Astrocyte of the cerebellum (primary cell): ENCODE results near the gene KHK.

ENCODE experiments used
- DNase-seq: peaks from one replicate; pipeline ENCODE4 v3.0.0-alpha.2; 2011; ENCODE audit warnings: low read depth
- H3K4me3 ChIP-seq: 2 replicates; pipeline ENCODE4 v1.5.1; 2011; ENCODE audit warnings: mild to moderate bottlenecking, low read depth, low read length, moderate library complexity
- CTCF ChIP-seq: IDR thresholded peaks from 2 replicates; pipeline ENCODE4 v1.5.1; 2012; ENCODE audit warnings: low read length, low read depth, moderate library complexity, mild to moderate bottlenecking; ENCODE audit errors: missing control alignments
- in situ Hi-C: cut with HindIII; loops from 2 replicates; pipeline ENCODE4 v1.10.0; 2017; ENCODE audit warnings: low sequenced_read_pairs

The KHK gene

GRCh38 chr2:27091746-27092695 is 5.4 kb downstream of the KHK start:
- TF ChIP-seq CTCF = no peak
- in situ Hi-C loops = no loop called here
- no peak overlapping the region for H3K4me3 ChIP-seq
- no peak for DNase-seq

- no peak overlapping the region for H3K4me3 ChIP-seq
- in situ Hi-C loops = no loop called here
- DNase-seq = no peak
- TF ChIP-seq CTCF = no peak
These were observed 6.3 kb downstream of the KHK start for GRCh38 chr2:27092696-27093429.

- no peak for TF ChIP-seq CTCF
- no peak overlapping the region for H3K4me3 ChIP-seq
- no peak for DNase-seq
- in situ Hi-C loops = no loop called here
These were observed 7.1 kb downstream of the KHK start for GRCh38 chr2:27093430-27094352.

GRCh38 chr2:27094353-27094984 is 7.9 kb downstream of the KHK start:
- no peak for DNase-seq
- in situ Hi-C loops = no loop called here
- no peak for TF ChIP-seq CTCF
- no peak overlapping the region for H3K4me3 ChIP-seq

GRCh38 chr2:27095427-27095744 is 8.8 kb downstream of the KHK start:
- no peak overlapping the region for H3K4me3 ChIP-seq
- no peak for TF ChIP-seq CTCF
- in situ Hi-C loops = no loop called here
- DNase-seq = no peak
